Uterus (tissue), 2 donors: ENCODE measurements around the gene NR1D2.

Experiments
- POLR2A ChIP-seq, 2 donors: fragments of 450-650 bp; IDR thresholded peaks; one replicate each; pipeline ENCODE4 v1.6.1; 2016; ENCODE audit warnings: antibody characterized with exemption in 2 of 2, mild to moderate bottlenecking in 1 of 2, moderate library complexity in 1 of 2
- TF ChIP-seq, protein P1 (sequence below), 4 experiments: fragments of 200-600 bp in 2 of 4; fragments of 450-650 bp in 2 of 4; sonication (generic) in 2 of 4; IDR thresholded peaks; one replicate each; pipeline ENCODE4 v1.5.1; 2016 to 2019; ENCODE audit warnings: antibody characterized with exemption in 4 of 4, mild to moderate bottlenecking in 2 of 4, moderate library complexity in 1 of 4

DNA sequence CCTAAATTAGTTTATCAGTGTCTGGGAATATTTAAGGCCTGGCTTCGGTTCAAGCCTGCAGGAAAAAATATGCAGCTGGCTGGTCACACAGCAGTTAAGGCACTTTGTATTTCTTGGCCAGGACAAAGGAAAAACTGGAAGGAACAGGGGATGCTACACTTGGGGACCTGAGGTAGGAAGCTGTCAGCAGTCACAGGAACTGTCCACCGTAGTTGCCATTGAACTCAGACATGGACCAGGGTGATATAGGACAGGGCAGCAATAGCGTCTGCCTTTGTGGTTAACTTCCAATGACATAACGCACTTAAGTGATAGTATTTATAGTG lies 49.1 kb downstream of the NR1D2 start:
- TF ChIP-seq, protein P1, sequence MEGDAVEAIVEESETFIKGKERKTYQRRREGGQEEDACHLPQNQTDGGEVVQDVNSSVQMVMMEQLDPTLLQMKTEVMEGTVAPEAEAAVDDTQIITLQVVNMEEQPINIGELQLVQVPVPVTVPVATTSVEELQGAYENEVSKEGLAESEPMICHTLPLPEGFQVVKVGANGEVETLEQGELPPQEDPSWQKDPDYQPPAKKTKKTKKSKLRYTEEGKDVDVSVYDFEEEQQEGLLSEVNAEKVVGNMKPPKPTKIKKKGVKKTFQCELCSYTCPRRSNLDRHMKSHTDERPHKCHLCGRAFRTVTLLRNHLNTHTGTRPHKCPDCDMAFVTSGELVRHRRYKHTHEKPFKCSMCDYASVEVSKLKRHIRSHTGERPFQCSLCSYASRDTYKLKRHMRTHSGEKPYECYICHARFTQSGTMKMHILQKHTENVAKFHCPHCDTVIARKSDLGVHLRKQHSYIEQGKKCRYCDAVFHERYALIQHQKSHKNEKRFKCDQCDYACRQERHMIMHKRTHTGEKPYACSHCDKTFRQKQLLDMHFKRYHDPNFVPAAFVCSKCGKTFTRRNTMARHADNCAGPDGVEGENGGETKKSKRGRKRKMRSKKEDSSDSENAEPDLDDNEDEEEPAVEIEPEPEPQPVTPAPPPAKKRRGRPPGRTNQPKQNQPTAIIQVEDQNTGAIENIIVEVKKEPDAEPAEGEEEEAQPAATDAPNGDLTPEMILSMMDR (IDR thresholded peaks at IDR 0.05), result no peak
- TF ChIP-seq POLR2A (IDR thresholded peaks at IDR 0.05), result no peak
